GM19452 (cell line): ENCODE results near the gene EHBP1.
"Not testable (repeated sequence)": the region's sequence is repeated elsewhere in the genome, so short reads cannot be mapped to it uniquely, and the experiment has no call there.

ENCODE experiments used
- ATAC-seq: cut with Tn5 transposase; IDR thresholded peaks from one replicate; pipeline ENCODE4 v1.9.1; 2021; ENCODE audit not compliant: unreplicated experiment

The EHBP1 gene

DNA sequence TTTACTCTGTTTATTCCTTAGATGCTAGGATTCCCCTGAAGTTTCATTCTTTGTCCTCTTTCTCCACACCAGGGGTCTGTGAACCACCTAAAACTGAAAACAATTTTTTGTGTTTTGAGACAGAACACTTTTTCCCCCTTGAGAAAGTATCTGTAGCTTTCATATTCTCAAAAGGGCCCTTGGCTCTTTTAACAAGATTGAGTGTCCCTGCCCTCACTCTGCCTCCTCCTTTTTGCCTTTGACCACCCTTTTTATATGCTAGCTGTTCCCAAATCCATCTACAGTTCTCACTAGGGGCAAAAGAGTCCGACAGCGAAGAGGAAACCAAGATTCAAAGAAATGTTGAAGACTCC is 883 bp upstream of the EHBP1 start:
- no peak for ATAC-seq

DNA sequence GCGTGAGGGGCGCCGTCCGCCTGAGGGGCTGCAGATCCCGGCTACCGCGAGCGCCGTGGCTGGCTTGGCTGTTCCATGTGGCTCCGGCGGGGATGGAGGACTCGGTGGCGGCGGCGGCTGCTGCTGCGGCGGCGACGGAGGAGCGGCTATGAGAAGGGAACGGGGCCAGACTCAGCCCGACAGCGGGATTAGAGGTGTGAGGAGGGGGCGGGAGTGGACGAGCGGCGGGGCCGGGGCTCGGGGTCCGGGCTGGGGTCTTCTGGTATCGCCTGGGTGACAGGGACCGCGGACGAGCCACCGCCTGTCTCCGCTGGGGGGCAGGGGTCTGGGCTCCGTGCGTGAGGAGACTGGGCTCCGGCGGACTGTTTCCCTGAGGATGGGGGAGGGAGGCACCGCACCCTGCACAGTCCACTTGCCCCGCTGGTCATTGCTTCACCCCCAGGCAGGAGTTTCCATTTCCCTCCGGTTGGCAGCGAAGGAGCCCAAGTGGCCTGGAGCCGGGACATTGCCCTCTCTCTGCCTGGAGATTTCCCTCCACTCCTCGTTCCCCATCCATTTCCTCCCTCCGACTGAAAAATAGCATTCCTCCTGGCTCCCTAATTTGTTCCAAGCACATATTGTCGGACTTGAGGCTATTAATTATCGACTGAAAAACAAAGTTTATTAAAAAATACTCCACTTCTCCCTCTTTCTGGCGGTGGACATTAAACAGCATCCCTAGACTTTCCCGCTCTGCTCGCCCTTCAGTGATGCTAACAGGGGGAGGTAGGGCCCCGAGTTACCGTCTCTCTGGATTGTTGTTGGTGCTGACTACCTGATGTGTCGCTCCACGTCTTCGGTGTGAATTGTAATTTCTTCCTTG is 577 bp downstream of the EHBP1 start:
- no peak for ATAC-seq

DNA sequence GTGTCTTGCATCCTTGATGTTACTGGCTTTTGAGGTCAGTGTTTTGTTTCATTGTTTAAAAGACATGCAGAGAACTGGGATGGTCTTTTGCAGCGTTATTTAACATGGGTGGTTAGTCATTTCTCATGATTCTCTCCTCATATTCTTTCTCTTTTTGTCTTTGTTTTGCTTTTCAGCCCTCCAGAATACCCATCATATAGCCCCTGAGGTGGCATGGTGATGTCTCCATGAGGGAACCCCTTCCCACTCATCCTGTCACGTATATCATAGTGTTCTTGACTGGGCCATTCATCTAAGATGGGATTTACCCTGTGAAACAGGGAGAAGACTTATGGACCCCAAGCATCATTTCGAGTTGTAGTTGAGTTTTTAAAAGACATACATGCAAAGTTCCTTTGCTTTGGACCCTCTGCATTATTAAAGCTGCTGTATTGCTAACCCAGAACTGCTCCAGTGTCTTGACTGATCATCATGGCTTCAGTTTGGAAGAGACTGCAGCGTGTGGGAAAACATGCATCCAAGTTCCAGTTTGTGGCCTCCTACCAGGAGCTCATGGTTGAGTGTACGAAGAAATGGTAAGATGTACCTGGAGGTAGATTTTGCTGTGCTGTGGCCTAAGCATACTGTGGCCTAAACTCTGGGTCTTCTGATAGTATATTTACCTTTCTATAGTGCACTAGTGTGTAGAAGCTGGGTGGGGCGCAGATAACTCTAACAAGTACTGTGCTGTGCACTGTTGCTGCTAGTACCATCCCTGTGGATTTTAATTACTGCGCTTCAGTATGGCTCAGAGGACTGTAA is 1.4 kb downstream of the EHBP1 start:
- ATAC-seq: no peak

DNA sequence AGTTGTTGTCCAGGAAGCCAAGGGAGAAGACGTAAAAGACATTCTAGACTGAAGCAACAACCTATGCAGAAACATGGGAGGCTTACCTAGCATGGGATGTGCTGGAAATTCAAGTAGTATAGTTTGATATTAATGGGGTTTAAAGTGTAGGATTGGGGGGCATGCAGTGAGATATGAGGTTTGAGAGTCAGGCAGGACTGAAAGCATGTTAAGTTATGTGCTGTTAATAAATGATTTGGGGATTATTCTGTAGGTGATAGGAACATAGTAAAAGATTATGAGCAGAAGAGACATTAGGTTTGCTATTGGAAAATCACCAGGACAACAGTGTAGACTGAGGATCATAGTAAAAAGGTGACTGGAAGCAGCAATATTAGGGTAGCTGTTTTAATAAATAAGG is 3.2 kb downstream of the EHBP1 start:
- no peak for ATAC-seq

DNA sequence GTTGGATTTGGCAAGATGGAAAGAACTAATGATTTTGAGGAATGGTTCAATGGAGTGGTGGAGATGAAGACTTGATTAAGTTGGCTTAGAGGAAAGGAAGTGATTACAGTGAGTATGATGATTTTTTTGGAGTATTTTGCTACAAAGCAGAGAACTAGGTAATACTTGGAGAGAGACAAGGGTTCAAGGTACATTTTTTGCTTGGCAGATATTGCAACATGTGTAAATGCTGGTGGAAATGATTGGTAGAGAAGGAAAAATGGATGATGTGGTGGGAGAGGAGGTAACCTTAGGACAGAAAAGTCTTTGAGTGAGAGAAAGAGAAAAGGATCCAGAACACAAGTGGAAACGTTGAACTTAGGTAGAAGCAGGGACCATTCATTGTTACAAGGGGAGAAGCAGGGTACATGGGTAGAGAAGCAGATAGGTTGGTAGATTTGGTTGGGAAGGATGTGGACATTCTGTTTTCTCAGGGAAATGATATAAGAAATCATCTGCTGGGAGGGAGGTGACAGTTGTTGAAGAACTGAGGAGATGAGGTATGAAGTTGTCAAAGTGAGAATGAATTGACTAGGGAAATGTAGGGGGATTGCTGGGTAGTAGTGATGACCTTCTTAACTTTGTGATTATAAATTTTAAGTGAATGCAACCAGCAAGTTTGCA is 6.5 kb downstream of the EHBP1 start:
- no peak for ATAC-seq

DNA sequence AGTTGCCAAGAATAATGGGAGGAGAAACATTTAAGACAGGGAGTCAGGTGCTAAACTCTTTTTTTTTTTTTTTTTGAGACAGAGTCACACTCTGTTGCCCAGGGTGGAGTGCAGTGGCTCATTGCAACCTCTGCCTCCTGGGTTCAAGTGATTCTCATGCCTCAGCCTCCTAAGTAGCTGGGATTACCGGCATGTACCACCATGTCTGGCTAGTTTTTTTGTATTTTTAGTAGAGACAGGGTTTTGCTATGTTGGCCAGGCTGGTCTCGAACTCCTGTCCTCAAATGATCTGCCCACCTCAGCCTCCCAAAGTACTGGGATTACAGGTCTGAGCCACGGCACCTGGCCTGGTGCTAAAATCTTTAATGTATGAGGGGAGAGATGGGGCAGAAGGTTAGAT is 7.7 kb downstream of the EHBP1 start:
- ATAC-seq: not testable (repeated sequence)

DNA sequence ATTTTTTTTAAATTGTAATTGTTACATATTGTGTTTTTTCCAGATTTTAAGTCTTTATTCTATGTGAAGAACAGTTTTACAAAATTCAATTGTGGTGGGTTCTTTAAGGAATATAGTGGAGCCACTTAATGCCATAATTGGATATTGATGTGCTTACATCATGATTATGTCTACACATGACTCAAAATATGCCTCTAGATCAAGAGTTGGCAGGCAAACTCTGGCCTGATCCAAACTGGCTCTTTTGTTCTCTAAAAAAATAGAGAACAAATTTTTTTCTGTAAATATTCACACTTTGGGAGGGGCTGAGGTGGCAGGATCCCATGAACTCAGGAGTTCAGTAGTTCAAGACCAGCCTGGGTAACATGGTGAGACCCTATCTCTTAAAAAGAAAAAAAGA is 8.3 kb downstream of the EHBP1 start:
- ATAC-seq: no peak

DNA sequence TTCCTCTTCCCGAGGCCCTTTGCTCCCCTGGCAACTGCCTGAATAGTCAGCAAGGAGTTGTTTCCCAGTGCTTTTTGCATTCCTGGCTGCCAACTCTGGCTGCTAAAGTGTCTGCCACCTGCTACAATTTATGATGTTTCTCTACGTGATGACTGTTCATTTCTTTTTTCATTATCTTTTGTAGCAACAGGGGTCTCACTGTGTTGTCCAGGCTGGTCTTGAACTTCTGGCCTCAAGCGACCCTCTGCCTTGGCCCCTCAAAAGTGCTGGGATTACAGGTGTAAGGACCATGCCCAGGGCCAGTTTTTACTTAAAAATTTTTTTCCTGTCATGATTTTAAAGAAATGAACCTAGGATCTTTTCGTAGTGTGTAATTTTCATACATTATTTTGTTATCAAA is 11.3 kb downstream of the EHBP1 start:
- ATAC-seq: no peak

DNA sequence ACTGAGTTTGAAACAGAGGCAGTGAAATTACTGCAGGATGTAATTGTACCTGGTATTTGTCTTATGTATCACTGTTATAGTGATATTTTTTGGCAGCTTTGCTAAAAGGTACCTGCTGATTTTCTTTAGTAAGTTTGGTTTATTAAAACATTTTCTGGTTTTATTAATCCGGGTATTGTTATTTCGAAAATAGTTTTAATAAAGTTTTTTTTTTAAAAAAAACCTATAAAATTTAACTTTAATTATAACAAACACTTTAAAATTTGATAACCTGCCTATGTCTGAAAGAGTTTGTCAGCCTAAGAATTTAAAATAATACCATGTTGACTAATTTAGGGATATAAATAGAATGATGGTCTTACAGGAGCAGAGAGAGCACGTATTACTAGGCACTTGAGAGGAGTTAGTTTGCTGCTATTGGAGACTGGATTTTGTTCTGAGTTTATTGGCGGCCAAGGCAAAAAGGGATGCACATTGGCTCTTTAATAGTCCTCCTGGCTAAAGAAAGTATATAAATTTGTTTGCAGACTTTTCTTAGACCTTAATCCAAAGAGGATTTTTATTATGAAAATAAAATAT is 12.1 kb downstream of the EHBP1 start:
- no peak for ATAC-seq

DNA sequence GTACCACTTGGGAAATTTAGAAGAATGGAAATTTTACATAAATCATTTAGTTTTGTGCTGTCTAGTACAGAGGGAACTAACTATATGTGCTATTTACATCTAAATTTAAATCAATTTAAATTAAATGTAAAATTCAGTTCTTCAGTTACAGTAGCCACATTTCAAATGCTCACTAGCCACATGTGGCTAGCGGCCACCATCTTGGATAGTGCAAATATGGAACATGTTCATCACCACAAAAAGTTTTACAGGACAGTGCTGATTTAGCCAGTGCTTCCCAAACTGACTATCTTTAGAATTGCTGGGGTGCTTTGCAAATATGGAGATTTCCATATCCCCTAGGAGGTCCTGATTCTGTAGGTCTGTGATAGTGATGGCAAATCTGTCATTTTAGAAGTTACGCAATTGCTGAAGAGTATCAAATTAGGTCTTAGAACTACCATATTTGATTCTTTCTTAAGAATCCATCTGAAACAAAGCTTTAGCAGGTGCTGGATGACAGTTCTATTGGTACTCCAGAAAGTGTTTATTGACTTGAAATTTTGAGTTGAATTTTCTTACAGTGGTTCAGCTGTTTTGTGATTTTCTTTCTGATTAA is 12.8 kb downstream of the EHBP1 start:
- ATAC-seq: no peak

DNA sequence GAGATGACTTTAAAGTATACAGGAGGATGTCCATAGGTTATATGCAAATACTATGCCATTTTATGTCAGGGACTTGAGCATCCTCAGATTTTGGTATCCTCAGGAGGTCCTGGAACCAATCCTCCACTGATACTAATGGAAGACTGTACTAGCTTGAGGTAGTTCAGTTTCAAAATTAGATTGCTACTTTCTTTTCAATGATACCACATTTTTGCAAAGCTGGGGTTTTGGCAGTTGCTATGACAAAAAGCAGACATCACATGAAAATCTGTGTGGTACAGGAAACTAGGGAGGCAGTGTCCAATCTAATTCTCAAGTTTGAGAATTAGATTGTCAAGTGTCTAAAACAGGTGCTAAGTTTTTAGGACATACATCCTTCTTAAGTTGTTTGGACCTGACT is 14.2 kb downstream of the EHBP1 start:
- ATAC-seq: no peak

DNA sequence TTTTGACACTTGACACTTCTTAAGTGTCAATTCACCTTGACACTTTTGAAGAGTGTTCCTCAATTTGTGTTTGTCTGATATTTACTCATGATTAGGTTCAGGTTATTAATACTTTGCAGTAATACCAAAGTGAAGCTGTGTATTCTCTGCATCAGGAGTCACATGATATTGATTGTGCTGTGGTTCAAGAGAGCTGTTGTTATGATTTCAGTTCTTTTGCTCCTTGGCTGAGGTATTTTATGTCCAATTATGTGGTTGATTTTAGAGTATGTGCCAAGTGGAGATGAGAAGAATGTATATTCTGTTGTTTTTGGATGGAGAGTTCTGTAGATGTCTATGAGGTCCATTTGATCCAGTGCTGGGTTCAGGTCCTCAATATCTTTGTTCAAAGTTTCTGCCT is 17.2 kb downstream of the EHBP1 start:
- no peak for ATAC-seq

DNA sequence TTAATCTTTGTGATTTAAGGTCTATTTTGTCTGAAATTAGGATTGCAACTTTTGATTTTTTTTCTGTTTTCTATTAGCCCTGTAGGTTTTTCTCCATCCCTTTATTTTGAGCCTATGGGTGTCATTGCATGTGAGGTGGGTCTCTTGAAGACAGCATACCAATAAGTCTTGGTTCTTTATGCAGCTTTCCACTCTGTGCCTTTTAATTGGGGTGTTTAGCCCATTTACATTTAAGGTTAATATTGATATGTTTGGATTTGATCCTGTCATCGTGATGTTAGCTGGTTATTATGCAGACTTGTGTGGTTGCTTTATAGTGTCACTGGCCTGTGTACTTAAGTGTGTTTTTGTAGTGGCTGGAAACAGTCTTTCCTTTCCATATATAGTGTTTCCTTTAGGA is 17.7 kb downstream of the EHBP1 start:
- no peak for ATAC-seq

DNA sequence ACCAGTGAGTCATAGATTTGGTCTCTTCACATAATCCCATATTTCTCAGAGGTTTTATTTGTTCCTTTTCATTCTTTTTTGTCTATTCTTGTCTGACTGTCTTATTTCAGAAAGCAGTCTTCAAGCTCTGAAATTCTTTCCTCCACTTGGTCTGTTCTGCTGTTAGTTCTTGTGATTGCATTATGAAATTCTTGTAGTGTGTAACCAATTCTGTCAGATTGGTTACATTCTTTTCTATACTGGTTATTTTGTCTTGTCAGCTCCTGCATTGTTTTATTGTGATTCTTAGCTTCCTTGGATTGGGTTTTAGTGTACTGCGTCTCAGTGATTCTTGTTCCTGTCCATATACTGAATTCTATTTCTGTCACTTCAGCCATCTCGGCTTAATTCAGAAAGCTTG is 18.6 kb downstream of the EHBP1 start:
- no peak for ATAC-seq

DNA sequence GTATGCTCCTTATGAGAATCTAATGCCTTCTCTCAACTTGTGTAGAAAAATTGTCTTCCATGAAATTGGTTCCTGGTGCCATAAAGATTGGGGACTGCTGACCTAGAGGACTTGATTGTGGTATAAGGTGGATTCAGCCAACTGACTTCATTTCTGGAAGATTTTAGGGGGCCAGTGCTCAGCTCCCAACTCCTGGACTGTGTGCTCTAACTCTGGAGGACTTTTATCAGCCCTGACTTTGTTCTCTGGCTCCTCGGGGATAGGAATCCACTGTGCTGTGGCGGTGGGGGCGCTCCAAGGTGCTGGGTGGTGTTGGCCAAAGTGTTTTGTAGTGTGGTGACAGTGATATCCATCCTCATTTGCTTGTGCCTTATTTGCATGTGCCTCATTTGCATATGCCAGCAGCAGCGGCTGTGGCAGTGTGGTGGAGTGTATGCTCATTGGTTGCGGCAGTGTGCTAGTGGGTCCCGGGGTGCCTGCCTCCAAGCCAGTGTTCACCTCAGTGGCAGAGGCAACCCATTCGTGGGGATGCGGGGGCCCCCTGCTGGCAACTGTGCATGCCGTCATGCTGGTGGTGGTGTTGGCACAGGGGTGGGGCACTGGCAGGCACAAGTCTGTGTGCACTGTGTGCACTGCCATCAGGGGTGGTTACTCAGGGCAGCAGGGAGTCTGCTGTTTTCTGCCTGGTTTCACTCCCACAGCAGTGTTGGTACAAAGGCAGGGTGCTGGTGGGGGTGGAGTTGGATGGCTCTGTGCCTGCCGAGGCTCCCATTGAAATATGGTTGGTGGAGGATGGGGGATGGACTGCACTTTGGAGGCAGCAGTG is 19.6 kb downstream of the EHBP1 start:
- ATAC-seq: no peak

DNA sequence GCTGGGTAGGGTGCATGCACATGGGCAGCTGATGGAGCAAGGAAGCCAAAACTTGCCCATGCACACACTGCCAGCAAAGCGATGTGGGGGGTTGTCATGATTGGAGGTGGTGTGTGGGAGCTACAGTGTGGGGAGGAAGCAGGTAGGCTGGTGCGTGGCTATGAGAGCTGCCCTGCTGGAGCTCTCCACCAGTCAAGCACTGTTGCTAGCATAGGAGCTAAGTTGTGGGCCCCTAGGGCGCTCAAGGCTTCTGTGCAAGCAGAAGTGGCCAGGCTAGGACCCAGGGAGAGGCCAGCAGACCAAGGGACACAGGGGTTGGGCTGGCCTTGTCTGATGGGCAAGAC is 20.2 kb downstream of the EHBP1 start:
- ATAC-seq: no peak

DNA sequence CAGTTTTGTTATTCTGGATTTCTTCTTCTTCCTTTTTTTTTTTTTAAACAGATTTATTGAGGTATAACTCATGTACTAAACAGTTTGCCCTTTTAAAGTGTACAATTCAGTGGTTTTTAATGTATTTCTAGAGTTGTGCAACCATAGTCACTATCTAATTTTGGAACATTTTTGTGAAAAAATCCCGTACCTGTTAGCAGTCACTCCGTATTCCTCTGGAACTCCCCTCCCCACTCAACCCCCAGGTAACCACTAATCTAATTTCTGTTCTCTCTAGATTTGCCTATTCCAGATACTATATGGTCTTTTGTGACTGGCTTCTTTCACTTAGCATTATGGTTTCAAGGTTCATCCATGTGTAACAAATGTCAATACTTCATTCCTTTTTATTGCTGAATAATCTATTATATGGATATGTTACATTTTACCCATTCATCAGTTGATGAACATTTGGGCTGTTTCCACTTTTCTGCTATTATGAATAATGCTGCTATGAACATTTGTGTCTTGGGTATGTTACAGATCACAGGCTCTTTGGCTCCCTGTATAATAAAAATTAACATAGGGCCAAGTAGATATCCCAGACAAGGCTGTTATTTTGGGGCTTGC is 21.9 kb downstream of the EHBP1 start:
- ATAC-seq: no peak

DNA sequence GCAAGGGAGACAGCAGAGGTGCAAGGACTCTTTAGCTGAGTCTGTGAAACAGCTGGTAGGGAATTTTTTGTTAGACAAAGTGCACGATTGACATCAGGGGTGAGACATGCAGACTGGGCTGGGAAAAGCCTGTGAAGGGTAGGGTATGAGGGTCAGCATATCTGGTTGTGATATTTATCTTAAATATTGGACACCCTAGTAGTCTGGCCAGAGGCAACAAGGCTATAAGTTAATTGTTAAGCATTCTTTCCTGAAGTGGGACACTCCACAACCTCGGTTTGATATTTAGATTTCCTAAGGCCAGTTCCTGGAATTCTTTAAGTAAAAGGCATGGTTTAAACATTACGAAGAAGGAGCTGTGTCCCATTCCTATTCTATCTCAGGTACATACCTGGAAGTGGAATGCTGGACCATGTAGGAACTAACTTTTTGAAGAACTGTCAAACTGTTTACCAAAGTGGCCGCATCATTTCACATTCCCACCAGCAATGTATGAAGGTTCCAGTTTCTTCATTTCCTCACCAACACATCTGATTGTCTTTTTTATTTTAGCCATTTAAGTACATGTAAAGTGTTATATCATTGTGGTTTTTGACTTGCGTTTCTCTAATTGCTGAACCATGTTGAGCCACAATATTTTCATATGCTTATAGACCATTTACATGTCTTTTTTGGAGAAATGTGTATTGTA is 22.5 kb downstream of the EHBP1 start:
- no peak for ATAC-seq

DNA sequence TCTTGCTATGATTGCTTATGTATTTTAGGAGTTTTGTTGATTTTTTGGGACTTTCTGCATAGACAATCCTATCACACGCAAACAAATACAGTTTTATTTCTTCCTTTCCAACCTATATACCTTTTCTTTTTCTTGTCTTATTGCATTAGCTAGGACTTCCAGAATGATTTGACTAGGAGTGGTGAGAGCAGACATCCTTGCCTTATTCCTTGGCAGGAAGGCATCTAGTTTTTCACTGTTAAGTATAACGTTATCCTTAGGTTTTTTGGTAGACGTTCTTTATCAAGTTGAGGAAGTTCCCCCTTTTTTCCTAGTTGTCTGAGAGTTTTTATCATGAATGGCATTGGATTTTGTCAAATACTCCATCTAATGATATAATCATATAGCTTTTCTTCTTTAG is 25.8 kb downstream of the EHBP1 start:
- ATAC-seq: no peak
